H9 (cell line): ENCODE data around the gene ZFAND3. TPM values are rescaled to one million over a fixed set of nuclear protein-coding genes. Genes with fewer than 3 reads are reported as not detected.

ENCODE experiments used
- DNase-seq: peaks from one replicate; pipeline ENCODE4 v3.0.0-alpha.2; 2017
- H2AFZ ChIP-seq: one replicate; pipeline ENCODE4 v1.6.1; 2013; ENCODE audit warnings: mild to moderate bottlenecking, low read length, control low read depth, moderate library complexity
- H2AK5ac ChIP-seq: 2 replicates; pipeline ENCODE4 v1.6.1; 2013; ENCODE audit warnings: low read length, control low read depth, mixed read lengths; ENCODE audit not compliant: insufficient read length
- H2BK120ac ChIP-seq: one replicate; pipeline ENCODE4 v1.6.1; 2013; ENCODE audit warnings: low read depth, mild to moderate bottlenecking, low read length, control low read depth, inconsistent platforms; ENCODE audit not compliant: poor library complexity, severe bottlenecking
- H2BK12ac ChIP-seq: 2 replicates; pipeline ENCODE4 v1.6.1; 2013; ENCODE audit warnings: low read length, control low read depth, mixed read lengths, low read depth; ENCODE audit not compliant: insufficient read length
- H2BK15ac ChIP-seq: 2 replicates; pipeline ENCODE4 v1.6.1; 2013; ENCODE audit warnings: low read depth, low read length, control low read depth
- H2BK20ac ChIP-seq: one replicate; pipeline ENCODE4 v1.6.1; 2013; ENCODE audit warnings: low read depth, mild to moderate bottlenecking, low read length, control low read depth, inconsistent platforms; ENCODE audit not compliant: poor library complexity, severe bottlenecking
- H2BK5ac ChIP-seq: 2 replicates; pipeline ENCODE4 v1.6.1; 2013; ENCODE audit warnings: low read length, control low read depth, mixed read lengths; ENCODE audit not compliant: insufficient read length
- H3K14ac ChIP-seq: 2 replicates; pipeline ENCODE4 v1.6.1; 2013; ENCODE audit warnings: low read length, control low read depth; ENCODE audit not compliant: insufficient read depth
- H3K18ac ChIP-seq: 2 replicates; pipeline ENCODE4 v1.6.1; 2013; ENCODE audit warnings: low read depth, mild to moderate bottlenecking, mixed read lengths, low read length, control low read depth; ENCODE audit not compliant: insufficient read length
- H3K23ac ChIP-seq: 2 replicates; pipeline ENCODE4 v1.6.1; 2013; ENCODE audit warnings: low read length, control low read depth, mixed read lengths, low read depth; ENCODE audit not compliant: insufficient read length
- H3K23me2 ChIP-seq: 2 replicates; pipeline ENCODE4 v1.6.1; 2013; ENCODE audit warnings: low read depth, mild to moderate bottlenecking, mixed read lengths, low read length, control low read depth; ENCODE audit not compliant: insufficient read length, poor library complexity, severe bottlenecking
- H3K27ac ChIP-seq: 2 replicates; pipeline ENCODE4 v1.5.1; 2013; ENCODE audit warnings: low read length, control low read depth, mixed read lengths, low read depth; ENCODE audit not compliant: insufficient read length
- H3K27me3 ChIP-seq: 2 replicates; pipeline ENCODE4 v1.6.1; 2013; ENCODE audit warnings: low read length, control low read depth, inconsistent platforms; ENCODE audit not compliant: insufficient read depth
- H3K4ac ChIP-seq: 2 replicates; pipeline ENCODE4 v1.6.1; 2013; ENCODE audit warnings: low read depth, mild to moderate bottlenecking, control low read depth, inconsistent platforms, low read length, moderate library complexity
- H3K4me1 ChIP-seq: 2 replicates; pipeline ENCODE4 v1.6.1; 2013; ENCODE audit warnings: low read length, control low read depth, inconsistent platforms; ENCODE audit not compliant: insufficient read depth
- H3K4me2 ChIP-seq: 2 replicates; pipeline ENCODE4 v1.6.1; 2013; ENCODE audit warnings: low read length, control low read depth, mixed read lengths; ENCODE audit not compliant: insufficient read length, insufficient read depth
- H3K56ac ChIP-seq: 2 replicates; pipeline ENCODE4 v1.6.1; 2013; ENCODE audit warnings: low read depth, mild to moderate bottlenecking, mixed read lengths, low read length, control low read depth; ENCODE audit not compliant: insufficient read length
- H3K79me1 ChIP-seq: 2 replicates; pipeline ENCODE4 v1.6.1; 2013; ENCODE audit warnings: low read depth, mild to moderate bottlenecking, moderate library complexity, low read length, control low read depth, inconsistent platforms; ENCODE audit not compliant: insufficient read depth, poor library complexity, severe bottlenecking
- H3K79me2 ChIP-seq: 2 replicates; pipeline ENCODE4 v1.6.1; 2013; ENCODE audit warnings: low read length, control low read depth, inconsistent platforms; ENCODE audit not compliant: insufficient read depth
- H3K9ac ChIP-seq: 2 replicates; pipeline ENCODE4 v1.6.1; 2013; ENCODE audit warnings: low read length, control low read depth, mixed read lengths; ENCODE audit not compliant: insufficient read length; ENCODE audit errors: extremely low read depth
- H3K9me3 ChIP-seq: one replicate; pipeline ENCODE4 v1.6.1; 2013; ENCODE audit warnings: low read depth, low read length, inconsistent platforms; ENCODE audit not compliant: control insufficient read depth
- H3T11ph ChIP-seq: one replicate; pipeline ENCODE4 v1.6.1; 2013; ENCODE audit warnings: mild to moderate bottlenecking, low read length, control low read depth, inconsistent platforms
- H4K20me1 ChIP-seq: one replicate; pipeline ENCODE4 v1.6.1; 2013; ENCODE audit not compliant: control insufficient read depth, insufficient read length, insufficient read depth
- H4K5ac ChIP-seq: 2 replicates; pipeline ENCODE4 v1.6.1; 2013; ENCODE audit warnings: low read depth, mild to moderate bottlenecking, mixed read lengths, low read length, control low read depth; ENCODE audit not compliant: insufficient read length
- H4K8ac ChIP-seq: replicated peaks from 2 replicates; pipeline ENCODE4 v1.6.1; 2013; ENCODE audit warnings: low read length, control low read depth, mixed read lengths, low read depth; ENCODE audit not compliant: insufficient read length
- H4K91ac ChIP-seq: 2 replicates; pipeline ENCODE4 v1.6.1; 2013; ENCODE audit warnings: low read depth, mild to moderate bottlenecking, moderate library complexity, mixed read lengths, low read length, control low read depth; ENCODE audit not compliant: insufficient read length
- H3K27ac Mint-ChIP-seq, 3 experiments: 2 replicates in 2 of 3; 3 replicates in 1 of 3; pipeline ENCODE4 v1.8.0; 2020 to 2021; ENCODE audit warnings: mixed read lengths in 3 of 3, mild to moderate bottlenecking in 1 of 3, moderate library complexity in 1 of 3
- H3K27me3 Mint-ChIP-seq: 2 replicates; pipeline ENCODE4 v1.8.0; 2021; ENCODE audit warnings: low read depth, mild to moderate bottlenecking, moderate library complexity, mixed read lengths
- H3K36me3 Mint-ChIP-seq, 3 experiments: 2 replicates in 2 of 3; 3 replicates in 1 of 3; pipeline ENCODE4 v1.8.0; 2020 to 2021; ENCODE audit warnings: low read depth in 3 of 3, mixed read lengths in 3 of 3; ENCODE audit not compliant: insufficient read depth in 1 of 3
- H3K4me1 Mint-ChIP-seq, 2 experiments: 2 replicates each; pipeline ENCODE4 v1.8.0; 2020; ENCODE audit warnings: mixed read lengths in 2 of 2
- H3K4me3 Mint-ChIP-seq, 2 experiments: 2 replicates in 1 of 2; 3 replicates in 1 of 2; pipeline ENCODE4 v1.8.0; 2020 to 2021; ENCODE audit warnings: mild to moderate bottlenecking in 2 of 2, mixed read lengths in 2 of 2, moderate library complexity in 1 of 2
- H3K9me3 Mint-ChIP-seq, 2 experiments: 2 replicates in 1 of 2; 3 replicates in 1 of 2; pipeline ENCODE4 v1.8.0; 2020; ENCODE audit warnings: mild to moderate bottlenecking in 2 of 2, mixed read lengths in 2 of 2, moderate library complexity in 1 of 2
- WGBS: extraction: QIAGEN DNeasy Blood & Tissue Kit; methylation state at CpG from one replicate; pipeline ENCODE4 v1.1.7; 2013; ENCODE audit warnings: missing lambda C conversion rate, low lambda C conversion rate, mixed read lengths; ENCODE audit not compliant: insufficient read length; ENCODE audit errors: extremely low coverage; 5-methylcytosine and 5-hydroxymethylcytosine counted together
- total RNA-seq: library from RNA; stranded (reverse); gene quantifications from 2 replicates; pipeline ENCODE4 v1.2.1, GENCODE V29; 2021
- TF ChIP-seq, protein P1 (sequence below): fragments of 200-600 bp; sonication (generic); conservative IDR thresholded peaks from 3 replicates; pipeline ENCODE4 v1.8.0; 2021; ENCODE audit warnings: antibody characterized with exemption, mild to moderate bottlenecking

The ZFAND3 gene
- total RNA-seq, 1 experiment from 2014 or later, result 57.7 TPM

- peaks cover 21 to 24% of the 10 kb centered on the region in 2 experiments for H3K4me1 Mint-ChIP-seq
These were observed 28.2 kb upstream of the ZFAND3 start for GRCh38 chr6:37791156-37791919.

More at GRCh38 chr6:37791156-37791919, 28.2 kb upstream of the ZFAND3 start:
- H3K56ac ChIP-seq, result no peak overlapping the region
- H3K9me3 ChIP-seq, result no peaks in the 10 kb centered on the region
- no peak overlapping the region for H4K91ac ChIP-seq
- no peak overlapping the region for H3K4ac ChIP-seq
- no peak overlapping the region for H2BK15ac ChIP-seq
- WGBS, result no CpG with 5 or more reads among the region's 10 CpGs
- peak overlapping the region; percentile 21 for H3K18ac ChIP-seq
- no peaks in the 10 kb centered on the region for H3K36me3 Mint-ChIP-seq
- no peak overlapping the region for H2BK20ac ChIP-seq
- no peak overlapping the region for H2AK5ac ChIP-seq
- DNase-seq, result peak; percentile 97
- H3T11ph ChIP-seq, result no peak overlapping the region
- no peaks in the 10 kb centered on the region; a peak in 1 of 5 replicates for H3K9me3 Mint-ChIP-seq
- H3K79me2 ChIP-seq, result no peaks in the 10 kb centered on the region
- TF ChIP-seq, protein P1, sequence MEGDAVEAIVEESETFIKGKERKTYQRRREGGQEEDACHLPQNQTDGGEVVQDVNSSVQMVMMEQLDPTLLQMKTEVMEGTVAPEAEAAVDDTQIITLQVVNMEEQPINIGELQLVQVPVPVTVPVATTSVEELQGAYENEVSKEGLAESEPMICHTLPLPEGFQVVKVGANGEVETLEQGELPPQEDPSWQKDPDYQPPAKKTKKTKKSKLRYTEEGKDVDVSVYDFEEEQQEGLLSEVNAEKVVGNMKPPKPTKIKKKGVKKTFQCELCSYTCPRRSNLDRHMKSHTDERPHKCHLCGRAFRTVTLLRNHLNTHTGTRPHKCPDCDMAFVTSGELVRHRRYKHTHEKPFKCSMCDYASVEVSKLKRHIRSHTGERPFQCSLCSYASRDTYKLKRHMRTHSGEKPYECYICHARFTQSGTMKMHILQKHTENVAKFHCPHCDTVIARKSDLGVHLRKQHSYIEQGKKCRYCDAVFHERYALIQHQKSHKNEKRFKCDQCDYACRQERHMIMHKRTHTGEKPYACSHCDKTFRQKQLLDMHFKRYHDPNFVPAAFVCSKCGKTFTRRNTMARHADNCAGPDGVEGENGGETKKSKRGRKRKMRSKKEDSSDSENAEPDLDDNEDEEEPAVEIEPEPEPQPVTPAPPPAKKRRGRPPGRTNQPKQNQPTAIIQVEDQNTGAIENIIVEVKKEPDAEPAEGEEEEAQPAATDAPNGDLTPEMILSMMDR, result peak; percentile 94
- H4K20me1 ChIP-seq, result no peaks in the 10 kb centered on the region
- no peak overlapping the region for H3K9ac ChIP-seq
- no peak overlapping the region for H2BK12ac ChIP-seq
- no peak overlapping the region for H4K5ac ChIP-seq
- no peaks in the 10 kb centered on the region for H3K79me1 ChIP-seq
- H2BK120ac ChIP-seq, result no peak overlapping the region
- no peak overlapping the region for H3K23ac ChIP-seq
- H3K27ac Mint-ChIP-seq, result peak overlapping the region; percentile 71 to 96 (median 91); a peak in 5 of 7 replicates
- H2AFZ ChIP-seq, result no peak overlapping the region
- H3K4me3 Mint-ChIP-seq, result peak overlapping the region; percentile 5 to 34; a peak in 2 of 5 replicates
- H4K8ac ChIP-seq, result no peak overlapping the region
- 0 out of 2 replicates have a peak overlapping the region, but pooled peaks have one; percentile 17 for H3K14ac ChIP-seq
- H3K4me1 ChIP-seq, result no peaks in the 10 kb centered on the region; the same call in 1 of the 2 replicates
- no peak overlapping the region for H3K27ac ChIP-seq
- no peak overlapping the region for H2BK5ac ChIP-seq
- 0 out of 2 replicates have a peak, but pooled peaks cover 2% of the 10 kb centered on the region for H3K27me3 ChIP-seq
- H3K27me3 Mint-ChIP-seq, result peaks cover 19% of the 10 kb centered on the region
- peak overlapping the region; percentile 28 for H3K4me2 ChIP-seq
- H3K23me2 ChIP-seq, result no peaks in the 10 kb centered on the region
